Measurements from ENCODE around the gene DEFB124.
"Not testable (repeated sequence)": the region's sequence is repeated elsewhere in the genome, so short reads cannot be mapped to it uniquely, and the experiment has no call there.

The DEFB124 gene

DNA sequence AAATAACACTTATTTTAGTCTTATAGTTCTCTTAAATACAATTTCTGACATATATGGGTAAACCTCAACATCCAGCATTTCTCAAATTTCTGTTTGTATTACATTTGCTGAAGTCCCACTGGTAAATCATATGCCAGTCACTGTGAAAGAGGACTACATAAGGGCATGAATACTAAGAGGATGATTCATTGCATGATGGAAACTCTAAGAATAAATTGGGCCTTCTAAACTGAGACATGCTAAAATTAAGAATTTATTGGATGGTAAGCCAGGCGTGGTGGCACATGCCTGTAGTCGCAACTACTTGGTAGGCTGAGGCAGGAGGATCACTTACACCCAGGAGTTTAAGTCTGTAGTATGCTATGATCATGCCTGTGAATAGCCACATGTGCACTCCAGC lies 22.4 kb downstream of the DEFB124 start:
- Histone ChIP-seq H3K27me3 (ENCODE audit: control insufficient read depth in 1 of 2, insufficient read depth in 2 of 2, low read length in 2 of 2) (no peaks in the 10 kb centered on the region), H3K27ac (ENCODE audit: low read depth, low read length) (no peak overlapping the region), H3K9me3 (ENCODE audit: low read length) (no peaks in the 10 kb centered on the region), H3K4me1 (ENCODE audit: insufficient read depth, low read length) (no peaks in the 10 kb centered on the region), H3K4me3 (ENCODE audit: low read depth in 1 of 2, low read length in 2 of 2) (no peak overlapping the region), H3K9ac (ENCODE audit: low read length) (no peak overlapping the region), H3K36me3 (ENCODE audit: insufficient read depth, low read length) (no peaks in the 10 kb centered on the region)

DNA sequence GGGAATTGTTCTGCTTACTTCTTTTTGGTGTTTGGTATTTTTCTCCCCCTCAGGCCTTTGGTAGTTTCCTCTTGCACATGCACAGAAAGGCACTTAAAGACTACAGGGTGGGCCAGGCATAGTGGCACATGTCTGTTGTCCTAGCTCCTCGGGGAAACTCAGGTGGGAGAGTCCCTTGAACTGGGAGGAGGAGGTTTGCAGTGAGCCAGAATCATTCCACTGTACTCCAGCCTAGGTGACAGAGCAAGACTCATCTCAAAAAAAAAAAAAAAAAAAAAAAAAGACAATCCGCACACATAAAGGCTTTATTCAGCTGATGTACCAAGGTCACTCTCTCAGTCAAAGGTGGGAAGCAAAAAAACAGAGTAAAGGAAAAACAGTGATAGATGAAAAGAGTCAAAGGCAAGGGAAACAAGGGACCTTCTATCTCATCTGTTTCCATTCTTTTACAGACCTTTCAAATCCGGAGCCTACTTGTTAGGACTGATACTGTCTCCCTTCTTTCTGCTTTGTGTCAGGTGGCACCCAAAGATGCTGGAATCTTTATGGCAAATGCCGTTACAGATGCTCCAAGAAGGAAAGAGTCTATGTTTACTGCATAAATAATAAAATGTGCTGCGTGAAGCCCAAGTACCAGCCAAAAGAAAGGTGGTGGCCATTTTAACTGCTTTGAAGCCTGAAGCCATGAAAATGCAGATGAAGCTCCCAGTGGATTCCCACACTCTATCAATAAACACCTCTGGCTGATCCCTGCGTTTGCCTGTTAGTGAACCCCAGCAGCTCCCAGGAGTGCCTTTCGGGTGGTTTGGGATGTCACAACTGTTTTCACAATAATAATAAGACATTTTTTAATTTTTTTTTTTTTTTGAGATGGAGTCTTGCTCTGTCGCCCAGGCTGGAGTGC lies 25.2 kb downstream of the DEFB124 start:
- no peak overlapping the region for H3K4me3 ChIP-seq (ENCODE audit: low read depth in 1 of 2, low read length in 2 of 2)
- H3K36me3 ChIP-seq (ENCODE audit: insufficient read depth, low read length) = no peaks in the 10 kb centered on the region
- H3K9ac ChIP-seq (ENCODE audit: low read length) = no peak overlapping the region
- H3K27ac ChIP-seq (ENCODE audit: low read depth, low read length) = no peak overlapping the region
- H3K27me3 ChIP-seq (ENCODE audit: control insufficient read depth in 1 of 2, insufficient read depth in 2 of 2, low read length in 2 of 2) = no peaks in the 10 kb centered on the region
- H3K9me3 ChIP-seq (ENCODE audit: low read length) = no peaks in the 10 kb centered on the region
- H3K4me1 ChIP-seq (ENCODE audit: insufficient read depth, low read length) = no peaks in the 10 kb centered on the region

DNA sequence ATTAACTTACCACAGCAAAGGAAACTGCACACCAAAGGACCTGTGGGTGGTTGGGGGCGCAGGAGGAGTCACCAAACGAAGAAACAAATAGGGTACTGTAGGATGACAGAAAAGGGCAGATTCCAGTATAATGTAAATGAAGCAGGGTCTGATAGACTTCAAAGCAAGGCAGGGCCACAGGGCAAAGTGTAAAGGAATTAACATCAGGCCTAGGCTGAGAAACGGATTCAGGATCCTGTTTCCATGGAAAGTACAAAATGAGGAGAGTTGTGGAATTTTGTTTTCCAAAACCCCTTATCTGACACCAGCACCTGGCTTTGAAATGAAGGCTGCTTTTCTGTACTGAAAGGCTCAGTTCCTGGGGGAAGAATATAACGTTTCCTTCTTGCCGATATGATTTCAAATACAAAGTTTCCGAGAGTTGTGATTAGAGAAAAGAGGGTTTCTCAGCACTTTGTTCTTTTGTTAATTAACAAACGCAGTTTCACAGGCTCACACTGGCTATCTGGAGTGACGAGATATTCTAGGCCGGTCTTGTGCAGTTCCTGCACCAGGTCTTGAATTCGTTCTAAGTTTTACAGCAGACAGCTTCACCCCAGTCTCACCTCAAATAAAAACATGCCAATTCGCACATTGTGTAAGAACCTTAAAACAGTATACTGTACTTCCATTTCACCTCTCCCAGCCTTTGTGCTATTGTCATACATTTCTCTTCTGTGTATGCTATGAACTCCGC lies 28.7 kb downstream of the DEFB124 start:
- no peak overlapping the region for H3K9ac ChIP-seq (ENCODE audit: low read length)
- no peaks in the 10 kb centered on the region for H3K9me3 ChIP-seq (ENCODE audit: low read length)
- no peaks in the 10 kb centered on the region for H3K4me1 ChIP-seq (ENCODE audit: insufficient read depth, low read length)
- H3K4me3 ChIP-seq (ENCODE audit: low read depth in 1 of 2, low read length in 2 of 2) = no peak overlapping the region
- H3K27me3 ChIP-seq (ENCODE audit: control insufficient read depth in 1 of 2, insufficient read depth in 2 of 2, low read length in 2 of 2) = no peaks in the 10 kb centered on the region
- H3K27ac ChIP-seq (ENCODE audit: low read depth, low read length) = no peak overlapping the region
- no peaks in the 10 kb centered on the region for H3K36me3 ChIP-seq (ENCODE audit: insufficient read depth, low read length)

DNA sequence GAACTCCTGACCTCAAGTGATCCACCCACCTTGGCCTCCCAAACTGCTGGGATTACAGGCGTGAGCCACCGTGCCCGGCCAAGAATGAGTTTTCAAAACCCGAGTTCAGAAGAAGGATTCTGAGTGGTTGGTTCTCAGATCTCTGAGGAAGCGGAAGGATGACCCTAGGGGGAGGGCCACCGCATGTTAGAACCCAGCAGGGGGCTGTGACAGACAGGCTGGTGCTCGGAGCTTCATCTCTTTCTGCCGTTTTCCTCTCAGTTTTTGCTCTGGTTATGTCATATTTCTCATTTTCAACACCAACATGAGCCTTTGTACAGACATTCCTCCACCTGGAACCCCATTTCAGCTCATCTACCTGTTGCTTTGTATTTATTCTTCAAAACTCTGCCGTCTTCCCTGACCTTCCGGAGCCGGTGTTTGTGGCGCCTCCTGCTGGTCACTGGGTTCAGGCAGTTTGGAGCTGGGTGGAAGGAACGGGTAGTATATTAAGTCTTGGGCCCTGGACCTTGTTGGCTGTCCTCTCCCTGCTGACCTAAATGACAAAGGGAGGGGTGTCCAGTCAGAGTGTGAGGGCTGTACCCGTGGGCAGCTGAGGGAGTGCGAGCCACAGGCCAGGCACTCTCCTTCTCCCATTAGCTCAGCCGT lies 34.8 kb downstream of the DEFB124 start, which contains the start of gene DEFB123:
Gene DEFB123, plus strand, starts transcription at position 621 of the 648 bp plus-strand sequence. CDS start 67 bp downstream, outside the sequence.
- no peaks in the 10 kb centered on the region for H3K36me3 ChIP-seq (ENCODE audit: insufficient read depth, low read length)
- H3K4me1 ChIP-seq (ENCODE audit: insufficient read depth, low read length) = no peaks in the 10 kb centered on the region
- H3K4me3 ChIP-seq (ENCODE audit: low read depth in 1 of 2, low read length in 2 of 2) = no peak within 1 kb of the TSS
- no peaks in the 10 kb centered on the region for H3K9me3 ChIP-seq (ENCODE audit: low read length)
- H3K27ac ChIP-seq (ENCODE audit: low read depth, low read length) = no peak within 1 kb of the TSS
- no peak within 1 kb of the TSS for H3K9ac ChIP-seq (ENCODE audit: low read length)
- no peaks in the 10 kb centered on the region for H3K27me3 ChIP-seq (ENCODE audit: control insufficient read depth in 1 of 2, insufficient read depth in 2 of 2, low read length in 2 of 2)

DNA sequence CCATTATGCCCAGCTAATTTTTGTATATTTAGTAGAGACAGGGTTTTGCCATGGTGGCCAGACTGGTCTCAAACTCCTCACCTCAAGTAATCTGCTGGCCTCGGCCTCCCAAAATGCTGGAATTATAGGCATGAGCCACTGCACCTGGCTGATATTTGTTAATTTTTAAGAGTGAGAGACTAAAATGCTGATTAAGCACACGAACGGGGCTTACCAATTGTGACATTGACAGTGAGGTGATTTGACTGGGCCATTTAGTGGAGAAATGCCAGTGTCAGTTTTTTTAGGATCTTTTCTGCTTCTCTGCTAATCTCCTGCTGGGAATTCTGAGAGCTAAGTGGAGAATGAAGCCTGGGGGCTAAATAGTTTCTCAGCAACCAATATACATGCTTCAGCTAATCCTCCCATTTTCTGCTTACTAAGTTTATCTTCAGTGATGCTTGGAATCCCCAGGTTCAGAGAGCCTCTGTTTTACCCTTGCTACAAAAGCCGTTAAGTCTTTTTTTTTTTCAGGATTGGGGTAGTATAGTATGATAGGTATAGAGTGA lies 44.3 kb downstream of the DEFB124 start:
- no peaks in the 10 kb centered on the region for H3K9me3 ChIP-seq (ENCODE audit: low read length)
- H3K36me3 ChIP-seq (ENCODE audit: insufficient read depth, low read length) = no peaks in the 10 kb centered on the region
- H3K9ac ChIP-seq (ENCODE audit: low read length) = no peak overlapping the region
- H3K4me1 ChIP-seq (ENCODE audit: insufficient read depth, low read length) = no peaks in the 10 kb centered on the region
- no peak overlapping the region for H3K4me3 ChIP-seq (ENCODE audit: low read depth in 1 of 2, low read length in 2 of 2)
- H3K27me3 ChIP-seq (ENCODE audit: control insufficient read depth in 1 of 2, insufficient read depth in 2 of 2, low read length in 2 of 2) = no peaks in the 10 kb centered on the region
- no peak overlapping the region for H3K27ac ChIP-seq (ENCODE audit: low read depth, low read length)

DNA sequence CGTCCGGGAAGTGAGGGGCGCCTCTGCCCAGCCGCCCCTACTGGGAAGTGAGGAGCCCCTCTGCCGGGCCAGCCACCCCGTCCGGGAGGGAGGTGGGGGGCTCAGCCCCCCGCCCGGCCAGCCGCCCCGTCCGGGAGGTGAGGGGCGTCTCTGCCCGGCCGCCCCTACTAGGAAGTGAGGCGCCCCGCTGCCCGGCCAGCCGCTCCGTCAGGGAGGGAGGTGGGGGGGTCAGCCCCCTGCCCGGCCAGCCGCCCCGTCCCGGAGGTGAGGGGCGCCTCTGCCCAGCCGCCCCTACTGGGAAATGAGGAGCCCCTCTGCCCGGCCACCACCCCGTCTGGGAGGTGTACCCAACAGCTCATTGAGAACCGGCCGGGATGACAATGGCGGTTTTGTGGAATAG lies 47.4 kb downstream of the DEFB124 start:
- not testable (repeated sequence) for H3K4me1 ChIP-seq (ENCODE audit: insufficient read depth, low read length); H3K27me3 ChIP-seq (ENCODE audit: control insufficient read depth in 1 of 2, insufficient read depth in 2 of 2, low read length in 2 of 2); H3K36me3 ChIP-seq (ENCODE audit: insufficient read depth, low read length); H3K9ac ChIP-seq (ENCODE audit: low read length); H3K27ac ChIP-seq (ENCODE audit: low read depth, low read length); H3K9me3 ChIP-seq (ENCODE audit: low read length); H3K4me3 ChIP-seq (ENCODE audit: low read depth in 1 of 2, low read length in 2 of 2)

DNA sequence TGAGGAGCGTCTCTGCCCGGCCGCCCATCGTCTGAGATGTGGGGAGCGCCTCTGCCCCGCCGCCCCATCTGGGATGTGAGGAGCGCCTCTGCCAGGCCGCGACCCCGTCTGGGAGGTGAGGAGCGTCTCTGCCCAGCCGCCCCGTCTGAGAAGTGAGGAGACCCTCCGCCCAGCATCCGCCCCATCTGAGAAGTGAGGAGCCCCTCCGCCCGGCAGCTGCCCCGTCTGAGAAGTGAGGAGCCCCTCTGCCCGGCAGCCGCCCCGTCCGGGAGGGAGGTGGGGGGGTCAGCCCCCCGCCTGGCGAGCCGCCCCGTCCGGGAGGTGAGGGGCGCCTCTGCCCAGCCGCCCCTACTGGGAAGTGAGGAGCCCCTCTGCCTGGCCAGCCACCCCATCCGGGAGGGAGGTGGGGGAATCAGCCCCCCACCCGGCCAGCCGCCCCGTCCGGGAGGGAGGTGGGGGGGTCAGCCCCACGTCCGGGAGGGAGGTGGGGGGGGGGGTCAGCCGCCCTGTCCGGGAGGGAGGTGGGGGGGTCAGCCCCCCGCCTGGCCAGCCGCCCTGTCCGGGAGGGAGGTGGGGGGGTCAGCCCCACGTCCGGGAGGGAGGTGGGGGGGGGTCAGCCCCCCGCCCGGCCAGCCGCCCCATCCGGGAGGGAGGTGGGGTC lies 47.9 kb downstream of the DEFB124 start:
- H3K27ac ChIP-seq (ENCODE audit: low read depth, low read length); H3K27me3 ChIP-seq (ENCODE audit: control insufficient read depth in 1 of 2, insufficient read depth in 2 of 2, low read length in 2 of 2): not testable (repeated sequence)

DNA sequence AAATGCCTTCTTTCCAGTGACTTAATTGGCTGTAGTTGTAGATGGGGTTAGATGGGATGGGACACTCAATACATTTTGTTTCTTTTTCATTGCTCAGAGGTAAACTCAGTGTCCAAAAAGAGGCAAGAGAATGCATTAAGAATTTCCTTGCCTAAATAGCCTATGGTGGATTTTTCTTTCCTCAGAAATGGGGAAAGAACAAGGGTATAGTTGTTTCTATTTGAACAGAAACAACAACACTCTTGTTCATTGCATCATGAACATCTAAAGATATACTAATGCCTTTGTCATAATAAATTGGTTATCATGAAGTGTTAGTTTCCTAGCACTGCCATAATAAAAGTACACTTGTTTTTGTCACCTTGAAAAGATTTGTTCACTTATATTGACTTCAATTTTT lies 49.1 kb downstream of the DEFB124 start:
- Histone ChIP-seq H3K36me3 (ENCODE audit: insufficient read depth, low read length) (no peaks in the 10 kb centered on the region), H3K27ac (ENCODE audit: low read depth, low read length) (no peak overlapping the region), H3K4me3 (ENCODE audit: low read depth in 1 of 2, low read length in 2 of 2) (no peak overlapping the region), H3K27me3 (ENCODE audit: control insufficient read depth in 1 of 2, insufficient read depth in 2 of 2, low read length in 2 of 2) (no peaks in the 10 kb centered on the region), H3K4me1 (ENCODE audit: insufficient read depth, low read length) (no peaks in the 10 kb centered on the region), H3K9ac (ENCODE audit: low read length) (no peak overlapping the region), H3K9me3 (ENCODE audit: low read length) (no peaks in the 10 kb centered on the region)

More for the DNA sequence above, 47.9 kb downstream of the DEFB124 start:
- H3K4me3 ChIP-seq (ENCODE audit: low read depth in 1 of 2, low read length in 2 of 2); H3K9me3 ChIP-seq (ENCODE audit: low read length); H3K36me3 ChIP-seq (ENCODE audit: insufficient read depth, low read length); H3K4me1 ChIP-seq (ENCODE audit: insufficient read depth, low read length); H3K9ac ChIP-seq (ENCODE audit: low read length): not testable (repeated sequence)

DNA sequence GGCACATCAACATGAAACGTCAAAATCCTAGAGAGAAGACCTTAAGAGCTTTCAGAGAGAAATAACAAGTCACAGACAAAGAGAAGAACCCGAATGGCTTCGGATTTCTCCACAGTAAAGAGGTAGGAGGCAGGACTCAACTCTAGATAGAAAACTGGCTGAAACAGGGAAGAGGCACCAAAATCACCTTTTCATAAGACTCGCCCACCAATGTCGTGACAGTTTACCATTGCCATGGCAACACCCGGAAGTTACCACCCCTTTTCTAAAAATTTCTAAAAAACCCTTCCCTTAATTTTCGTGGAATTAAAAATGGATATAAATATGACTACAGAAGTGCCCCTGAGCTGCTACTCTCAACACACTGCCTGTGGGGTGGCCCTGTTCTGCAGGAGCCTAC lies 56.6 kb downstream of the DEFB124 start:
- no peak overlapping the region for H3K27ac ChIP-seq (ENCODE audit: low read depth, low read length)
- no peak overlapping the region for H3K4me3 ChIP-seq (ENCODE audit: low read depth in 1 of 2, low read length in 2 of 2)
- H3K9me3 ChIP-seq (ENCODE audit: low read length) = no peaks in the 10 kb centered on the region
- H3K4me1 ChIP-seq (ENCODE audit: insufficient read depth, low read length) = no peaks in the 10 kb centered on the region
- no peaks in the 10 kb centered on the region for H3K27me3 ChIP-seq (ENCODE audit: control insufficient read depth in 1 of 2, insufficient read depth in 2 of 2, low read length in 2 of 2)
- H3K36me3 ChIP-seq (ENCODE audit: insufficient read depth, low read length) = no peaks in the 10 kb centered on the region
- H3K9ac ChIP-seq (ENCODE audit: low read length) = no peak overlapping the region

DNA sequence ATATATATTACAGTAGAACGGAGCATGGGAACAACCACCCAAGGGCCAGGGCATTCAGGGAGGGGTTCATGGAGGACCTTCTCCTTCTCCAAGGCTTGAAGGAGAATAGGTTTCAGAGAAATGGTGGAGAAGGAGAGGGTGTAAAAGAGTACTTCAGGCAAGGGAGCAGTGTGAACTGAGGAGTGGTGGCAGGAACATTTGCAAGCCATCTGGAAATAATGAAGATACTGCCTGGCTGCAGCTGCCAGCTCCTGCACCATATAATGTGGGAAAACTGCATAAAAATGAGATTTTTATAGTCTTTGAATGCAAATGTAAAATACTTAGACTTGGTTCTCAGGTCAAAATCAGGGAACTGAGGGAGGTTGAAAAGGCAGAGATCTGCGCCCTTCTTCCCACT lies 59.3 kb downstream of the DEFB124 start:
- Histone ChIP-seq H3K9me3 (ENCODE audit: low read length) (no peaks in the 10 kb centered on the region), H3K36me3 (ENCODE audit: insufficient read depth, low read length) (no peaks in the 10 kb centered on the region), H3K27me3 (ENCODE audit: control insufficient read depth in 1 of 2, insufficient read depth in 2 of 2, low read length in 2 of 2) (no peaks in the 10 kb centered on the region), H3K27ac (ENCODE audit: low read depth, low read length) (no peak overlapping the region), H3K4me3 (ENCODE audit: low read depth in 1 of 2, low read length in 2 of 2) (no peak overlapping the region), H3K9ac (ENCODE audit: low read length) (no peak overlapping the region), H3K4me1 (ENCODE audit: insufficient read depth, low read length) (no peaks in the 10 kb centered on the region)

Data from muscle layer of colon (tissue), 2 donors.